Measurements from ENCODE around the gene VSIG10L. TPM values are rescaled to one million over a fixed set of nuclear protein-coding genes. Genes with fewer than 3 reads are reported as not detected.

The VSIG10L gene
- polyA plus RNA-seq, 2 of the 4 experiments (the other 2 are of a cell fraction), result 6.7 to 9.2 TPM

DNA sequence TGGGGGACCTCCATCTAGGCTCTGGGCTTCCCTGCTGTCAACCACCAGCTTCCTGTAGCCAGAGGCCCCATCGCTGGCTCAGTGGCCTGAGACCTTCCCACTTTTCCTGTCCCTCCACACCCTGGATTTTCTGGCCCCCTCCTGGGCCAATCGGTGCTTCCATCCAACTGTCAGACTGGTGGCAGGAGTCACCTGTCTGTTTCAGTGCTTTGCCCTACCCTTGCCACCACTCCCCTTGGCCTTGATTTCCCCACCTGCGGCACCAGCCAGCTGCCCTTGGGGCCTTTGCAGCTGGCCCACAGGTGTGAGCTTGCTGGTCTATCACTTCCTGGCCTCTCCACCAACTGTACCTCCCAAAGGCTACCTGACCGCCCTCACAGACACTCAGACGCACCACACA, 12.5 kb downstream of the VSIG10L start:
- Histone ChIP-seq H3K4me3 (no peak overlapping the region), H3K4me1 (peaks cover 14% of the 10 kb centered on the region; the same call in 2 of the 3 replicates), H3K27ac (no peak overlapping the region), H3K9me3 (peaks cover 4% of the 10 kb centered on the region; the same call in 1 of the 3 replicates), H3K4me2 (no peak overlapping the region)
- 84% methylated on average over 5 of the region's 5 CpGs for WGBS (ENCODE audit: missing lambda C conversion rate)
- ChIA-PET POLR2A (interaction anchor here (2.1 kb wide), 1 partner anchor 10 kb away, joined by 8 read pairs; no protein-coding TSS in a partner anchor), CTCF (interaction anchor here (1.2 to 1.6 kb wide), 4 partner anchors 9 to 70 kb away, joined by 3 to 4 read pairs (median 4); no protein-coding TSS in a partner anchor)
- no peak for DNase-seq (ENCODE audit: low read depth in 1 of 2, low spot score in 1 of 2)
- no peak for TF ChIP-seq MYC (IDR thresholded peaks at IDR 0.05; ENCODE audit: borderline replicate concordance, low read length)
- TF ChIP-seq EHMT2 (IDR thresholded peaks at IDR 0.05; ENCODE audit: low read depth), result no peak
- TF ChIP-seq POLR2A (IDR thresholded peaks at IDR 0.05; ENCODE audit: low read length), result no peak
- no peak for TF ChIP-seq RARB (CRISPR knock-in tag; IDR thresholded peaks at IDR 0.05)
- no peak for TF ChIP-seq POLR2AphosphoS2 (conservative IDR thresholded peaks at IDR 0.05; ENCODE audit: low read length)
- no peak for TF ChIP-seq ESRRA (IDR thresholded peaks at IDR 0.05; ENCODE audit: borderline replicate concordance, low read length)
- TF ChIP-seq TP53 (CRISPR knock-in tag; IDR thresholded peaks at IDR 0.05), result no peak
- ATAC-seq, result no peak
- no peak for FAIRE-seq

DNA sequence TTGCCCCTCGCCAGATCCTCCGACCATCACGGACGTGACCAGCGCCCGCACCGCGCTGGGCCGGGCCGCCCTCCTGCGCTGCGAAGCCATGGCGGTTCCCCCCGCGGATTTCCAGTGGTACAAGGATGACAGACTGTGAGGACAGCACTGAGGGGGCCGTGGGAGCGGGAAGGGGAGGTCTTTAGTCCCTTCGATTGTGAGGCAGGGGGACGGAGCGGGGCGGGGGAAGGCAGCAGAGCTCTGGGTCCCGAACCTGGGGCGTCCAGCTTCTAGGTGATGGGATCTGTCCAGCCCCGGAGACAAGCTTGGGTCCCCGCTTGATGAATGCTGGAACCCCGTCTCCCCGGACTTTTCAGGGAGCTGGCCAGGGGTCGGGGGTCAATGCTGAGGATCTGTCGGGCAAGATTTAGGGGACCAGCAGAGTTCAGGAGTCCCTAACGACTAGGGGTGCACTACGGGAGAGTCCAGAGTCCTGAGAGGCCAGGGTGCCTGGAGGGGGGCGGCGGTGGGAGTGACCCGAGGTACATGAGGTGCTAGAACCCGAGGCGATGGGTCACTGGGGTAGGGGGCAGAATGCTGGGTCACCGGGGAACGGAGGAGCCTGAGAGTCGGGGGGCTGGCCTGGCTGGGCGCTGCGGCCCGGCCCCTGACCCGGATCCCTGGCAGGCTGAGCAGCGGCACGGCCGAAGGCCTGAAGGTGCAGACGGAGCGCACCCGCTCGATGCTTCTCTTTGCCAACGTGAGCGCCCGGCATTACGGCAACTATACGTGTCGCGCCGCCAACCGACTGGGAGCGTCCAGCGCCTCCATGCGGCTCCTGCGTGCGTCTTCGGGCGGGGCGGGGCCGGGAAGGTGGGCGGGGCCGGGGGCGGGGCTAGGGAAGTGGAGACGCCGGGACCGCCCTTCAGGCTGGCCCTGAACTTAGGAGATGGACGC, 14.6 kb downstream of the VSIG10L start:
- ATAC-seq (peak; percentile 60 to 89), FAIRE-seq (no peak), DNase-seq (ENCODE audit: low read depth in 1 of 2, low spot score in 1 of 2) (peak; percentile 85 to 88)
- POLR2A ChIA-PET, result interaction anchor here (0.7 to 2.1 kb wide), 2 partner anchors 12 to 16 kb away, joined by 3 to 8 read pairs; no protein-coding TSS in a partner anchor
- H3K9me3 ChIP-seq, result peaks cover 4% of the 10 kb centered on the region; the same call in 1 of the 3 replicates
- 18% methylated on average over 40 of the region's 75 CpGs for WGBS (ENCODE audit: missing lambda C conversion rate)
- peaks cover 14% of the 10 kb centered on the region; the same call in 2 of the 3 replicates for H3K4me1 ChIP-seq
- peak overlapping the region; percentile 87 for H3K4me2 ChIP-seq
- peak overlapping the region; percentile 42 for H3K4me3 ChIP-seq
- CTCF ChIA-PET, result interaction anchor here (0.7 to 1.6 kb wide), 5 partner anchors 11 to 171 kb away, joined by 3 to 4 read pairs (median 3); no protein-coding TSS in a partner anchor
- H3K27ac ChIP-seq, result peak overlapping the region; percentile 37 to 80; a peak in 5 of 6 replicates
- TF ChIP-seq JUNB (IDR thresholded peaks at IDR 0.05) (no peak), JUN (IDR thresholded peaks at IDR 0.05) (0 out of 5 replicates have a peak, but pooled peaks of 1 of the 2 experiments have one; percentile 22), POLR2A (IDR thresholded peaks at IDR 0.05; ENCODE audit: low read length) (peak; percentile 38), HDAC2 (IDR thresholded peaks at IDR 0.05) (no peak), RAD21 (conservative IDR thresholded peaks at IDR 0.05 in 1 of 2, IDR thresholded peaks at IDR 0.05 in 1 of 2) (peak in 1 of 2 experiments; percentile 39; a peak in 2 of 5 replicates), SMC3 (IDR thresholded peaks at IDR 0.05) (peak; percentile 32; the same call in 1 of the 3 replicates), ZC3H11A (IDR thresholded peaks at IDR 0.05) (no peak), FOXS1 (CRISPR knock-in tag; IDR thresholded peaks at IDR 0.05) (no peak)
- TF ChIP-seq, protein P1, sequence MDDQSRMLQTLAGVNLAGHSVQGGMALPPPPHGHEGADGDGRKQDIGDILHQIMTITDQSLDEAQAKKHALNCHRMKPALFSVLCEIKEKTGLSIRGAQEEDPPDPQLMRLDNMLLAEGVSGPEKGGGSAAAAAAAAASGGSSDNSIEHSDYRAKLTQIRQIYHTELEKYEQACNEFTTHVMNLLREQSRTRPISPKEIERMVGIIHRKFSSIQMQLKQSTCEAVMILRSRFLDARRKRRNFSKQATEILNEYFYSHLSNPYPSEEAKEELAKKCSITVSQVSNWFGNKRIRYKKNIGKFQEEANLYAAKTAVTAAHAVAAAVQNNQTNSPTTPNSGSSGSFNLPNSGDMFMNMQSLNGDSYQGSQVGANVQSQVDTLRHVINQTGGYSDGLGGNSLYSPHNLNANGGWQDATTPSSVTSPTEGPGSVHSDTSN (IDR thresholded peaks at IDR 0.05), result no peak
- TF ChIP-seq, protein P2, sequence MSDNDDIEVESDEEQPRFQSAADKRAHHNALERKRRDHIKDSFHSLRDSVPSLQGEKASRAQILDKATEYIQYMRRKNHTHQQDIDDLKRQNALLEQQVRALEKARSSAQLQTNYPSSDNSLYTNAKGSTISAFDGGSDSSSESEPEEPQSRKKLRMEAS (IDR thresholded peaks at IDR 0.05), result peak; percentile 60; the same call in 1 of the 2 replicates
- TF ChIP-seq, protein P3, sequence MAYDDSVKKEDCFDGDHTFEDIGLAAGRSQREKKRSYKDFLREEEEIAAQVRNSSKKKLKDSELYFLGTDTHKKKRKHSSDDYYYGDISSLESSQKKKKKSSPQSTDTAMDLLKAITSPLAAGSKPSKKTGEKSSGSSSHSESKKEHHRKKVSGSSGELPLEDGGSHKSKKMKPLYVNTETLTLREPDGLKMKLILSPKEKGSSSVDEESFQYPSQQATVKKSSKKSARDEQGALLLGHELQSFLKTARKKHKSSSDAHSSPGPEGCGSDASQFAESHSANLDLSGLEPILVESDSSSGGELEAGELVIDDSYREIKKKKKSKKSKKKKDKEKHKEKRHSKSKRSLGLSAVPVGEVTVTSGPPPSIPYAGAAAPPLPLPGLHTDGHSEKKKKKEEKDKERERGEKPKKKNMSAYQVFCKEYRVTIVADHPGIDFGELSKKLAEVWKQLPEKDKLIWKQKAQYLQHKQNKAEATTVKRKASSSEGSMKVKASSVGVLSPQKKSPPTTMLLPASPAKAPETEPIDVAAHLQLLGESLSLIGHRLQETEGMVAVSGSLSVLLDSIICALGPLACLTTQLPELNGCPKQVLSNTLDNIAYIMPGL (CRISPR knock-in tag; IDR thresholded peaks at IDR 0.05; ENCODE audit: borderline replicate concordance), result no peak
- TF ChIP-seq, protein P4, sequence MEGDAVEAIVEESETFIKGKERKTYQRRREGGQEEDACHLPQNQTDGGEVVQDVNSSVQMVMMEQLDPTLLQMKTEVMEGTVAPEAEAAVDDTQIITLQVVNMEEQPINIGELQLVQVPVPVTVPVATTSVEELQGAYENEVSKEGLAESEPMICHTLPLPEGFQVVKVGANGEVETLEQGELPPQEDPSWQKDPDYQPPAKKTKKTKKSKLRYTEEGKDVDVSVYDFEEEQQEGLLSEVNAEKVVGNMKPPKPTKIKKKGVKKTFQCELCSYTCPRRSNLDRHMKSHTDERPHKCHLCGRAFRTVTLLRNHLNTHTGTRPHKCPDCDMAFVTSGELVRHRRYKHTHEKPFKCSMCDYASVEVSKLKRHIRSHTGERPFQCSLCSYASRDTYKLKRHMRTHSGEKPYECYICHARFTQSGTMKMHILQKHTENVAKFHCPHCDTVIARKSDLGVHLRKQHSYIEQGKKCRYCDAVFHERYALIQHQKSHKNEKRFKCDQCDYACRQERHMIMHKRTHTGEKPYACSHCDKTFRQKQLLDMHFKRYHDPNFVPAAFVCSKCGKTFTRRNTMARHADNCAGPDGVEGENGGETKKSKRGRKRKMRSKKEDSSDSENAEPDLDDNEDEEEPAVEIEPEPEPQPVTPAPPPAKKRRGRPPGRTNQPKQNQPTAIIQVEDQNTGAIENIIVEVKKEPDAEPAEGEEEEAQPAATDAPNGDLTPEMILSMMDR (IDR thresholded peaks at IDR 0.05), result peak; percentile 39; the same call in 2 of the 3 replicates
- TF ChIP-seq, protein P5, sequence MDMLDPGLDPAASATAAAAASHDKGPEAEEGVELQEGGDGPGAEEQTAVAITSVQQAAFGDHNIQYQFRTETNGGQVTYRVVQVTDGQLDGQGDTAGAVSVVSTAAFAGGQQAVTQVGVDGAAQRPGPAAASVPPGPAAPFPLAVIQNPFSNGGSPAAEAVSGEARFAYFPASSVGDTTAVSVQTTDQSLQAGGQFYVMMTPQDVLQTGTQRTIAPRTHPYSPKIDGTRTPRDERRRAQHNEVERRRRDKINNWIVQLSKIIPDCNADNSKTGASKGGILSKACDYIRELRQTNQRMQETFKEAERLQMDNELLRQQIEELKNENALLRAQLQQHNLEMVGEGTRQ (IDR thresholded peaks at IDR 0.05), result no peak
